HG03064 (cell line): ENCODE measurements around the gene LHPP.

Experiments
- ATAC-seq: cut with Tn5 transposase; IDR thresholded peaks from one replicate; pipeline ENCODE4 v1.9.1; 2021; ENCODE audit warnings: low read depth; ENCODE audit not compliant: unreplicated experiment

The LHPP gene

GRCh38 chr10:124615259-124615658 is 153.6 kb downstream of the LHPP start:
- no peak for ATAC-seq

DNA sequence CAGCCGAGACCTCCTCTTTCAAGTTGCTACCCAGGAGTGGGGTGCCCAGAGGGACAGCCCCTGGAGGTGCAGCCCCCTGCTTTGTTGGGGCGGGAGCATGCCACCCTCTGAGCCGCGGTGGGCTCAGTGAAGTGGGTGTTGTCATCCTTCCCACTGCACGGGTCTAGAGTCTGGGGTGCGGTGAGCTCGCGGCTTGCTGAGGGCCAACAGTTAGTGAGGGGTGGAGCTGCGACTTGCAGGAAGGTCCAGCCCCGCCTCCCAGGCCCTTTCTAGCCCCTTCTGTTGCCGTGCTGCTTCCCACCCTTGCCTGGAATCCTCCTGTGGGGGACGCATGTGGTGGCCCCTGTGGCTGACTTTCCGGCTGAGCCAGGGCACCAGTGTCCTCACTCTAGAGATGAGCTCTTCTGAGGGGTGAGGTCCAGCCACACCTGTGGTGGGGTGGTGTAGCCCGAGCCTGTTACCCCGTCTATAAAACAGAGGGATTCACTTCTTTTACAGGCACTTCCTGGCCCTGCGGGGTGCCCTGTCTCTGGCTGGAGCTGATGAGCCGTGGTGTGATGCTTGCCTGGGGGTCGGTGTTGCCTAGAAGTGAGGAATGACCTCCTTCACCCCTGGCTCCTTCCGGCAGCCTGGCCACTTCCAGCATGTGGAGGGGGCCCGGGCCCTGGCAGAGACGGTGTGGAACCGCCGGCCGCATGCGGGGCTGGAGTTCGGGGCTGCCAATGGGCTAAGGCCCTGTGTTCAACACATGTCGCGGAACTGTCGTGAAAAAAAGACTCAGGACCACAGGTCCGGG is 154.6 kb downstream of the LHPP start:
- no peak for ATAC-seq

DNA sequence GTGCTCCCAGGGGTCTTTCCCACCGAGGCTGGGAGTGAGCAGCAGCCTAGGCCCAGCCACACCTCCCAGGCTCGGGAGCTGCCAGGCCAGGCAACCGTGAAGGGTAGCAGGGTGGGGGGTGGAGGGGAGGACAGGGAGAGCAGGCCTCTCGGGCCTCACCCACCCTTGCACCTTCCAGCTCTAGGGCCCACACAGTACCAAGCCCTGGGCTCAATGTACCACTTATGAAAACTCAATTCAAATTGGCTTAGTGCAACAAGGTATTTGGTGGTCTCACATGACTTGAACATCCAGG is 155.2 kb downstream of the LHPP start:
- no peak for ATAC-seq

GRCh38 chr10:124618470-124619073 is 156.9 kb downstream of the LHPP start:
- no peak for ATAC-seq

DNA sequence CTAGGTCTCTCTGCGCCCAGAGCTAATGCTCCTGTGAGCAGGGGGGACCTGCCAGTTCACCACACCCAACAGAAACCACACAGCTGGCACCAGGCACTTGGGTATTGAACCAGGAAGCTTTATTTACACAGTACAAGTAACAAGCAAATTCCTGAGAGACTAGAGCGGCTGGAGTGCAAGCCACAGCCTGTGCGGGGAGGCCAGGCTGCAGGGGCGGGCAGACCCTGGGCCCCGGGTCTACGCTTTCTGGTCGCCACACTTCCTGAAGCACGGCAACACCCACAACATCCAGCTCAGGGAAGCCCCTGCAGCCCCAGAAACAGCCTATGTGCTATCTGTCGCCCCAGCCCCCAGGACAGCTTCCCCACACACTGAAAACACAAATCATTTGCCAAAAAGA is 157.6 kb downstream of the LHPP start:
- ATAC-seq, result no peak

DNA sequence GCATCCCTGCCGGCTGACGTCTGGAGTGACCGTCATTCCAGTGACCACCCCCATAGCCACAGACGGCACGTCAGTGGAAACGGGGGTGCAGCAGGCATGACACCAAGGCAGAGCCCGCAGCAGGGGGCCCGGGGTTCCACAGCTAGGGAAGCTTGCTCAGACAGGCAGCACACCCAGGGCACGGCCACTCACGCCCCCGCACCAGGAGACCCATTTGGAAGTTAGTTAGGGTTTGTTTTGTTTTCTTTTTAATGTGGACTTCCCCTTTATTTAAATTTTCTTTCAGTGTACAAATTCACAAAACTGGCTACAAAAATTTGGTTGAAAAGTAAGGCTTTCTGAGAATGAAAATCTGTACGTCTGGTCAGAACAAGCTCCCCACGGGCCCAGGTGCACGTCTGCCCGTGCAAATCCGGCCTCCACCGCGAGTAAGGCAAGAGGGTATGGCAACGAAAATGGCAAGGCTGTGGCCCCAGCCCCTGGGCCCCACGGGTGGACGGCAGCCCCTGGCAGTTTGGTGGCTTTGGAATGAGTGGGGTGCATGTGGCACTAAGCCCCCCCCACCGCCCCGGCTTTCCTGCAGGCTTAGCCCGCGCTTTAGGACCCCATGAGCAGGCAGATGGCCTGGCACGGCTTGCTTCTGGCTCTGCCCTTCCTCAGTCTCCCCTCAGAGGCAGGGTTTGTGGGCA is 158.3 kb downstream of the LHPP start:
- no peak for ATAC-seq

- ATAC-seq, result no peak
Measured at GRCh38 chr10:124621637-124622036, 160.0 kb downstream of the LHPP start.

DNA sequence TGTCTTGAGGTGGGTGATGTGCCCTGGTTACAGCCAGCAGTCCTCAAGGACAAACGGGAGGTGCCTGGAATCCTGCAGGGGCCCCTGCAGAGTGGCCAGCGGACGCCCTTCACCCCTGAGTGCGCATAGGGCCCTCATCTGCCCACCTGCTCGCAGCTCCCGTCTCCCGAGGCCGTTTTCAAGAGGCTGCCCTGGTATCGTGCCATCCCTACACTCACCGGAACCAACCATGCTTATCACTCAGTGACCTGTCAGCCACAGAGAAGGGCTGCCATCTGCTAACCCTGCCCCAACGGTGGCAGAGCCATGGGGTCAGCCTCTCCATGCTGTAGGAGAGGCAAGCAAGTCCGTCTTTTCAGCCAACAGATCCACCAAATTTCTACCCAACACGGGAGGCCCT is 160.5 kb downstream of the LHPP start:
- no peak for ATAC-seq

GRCh38 chr10:124622866-124623536 is 161.4 kb downstream of the LHPP start:
- no peak for ATAC-seq

- no peak for ATAC-seq
Measured at GRCh38 chr10:124624006-124624405, 162.4 kb downstream of the LHPP start.

DNA sequence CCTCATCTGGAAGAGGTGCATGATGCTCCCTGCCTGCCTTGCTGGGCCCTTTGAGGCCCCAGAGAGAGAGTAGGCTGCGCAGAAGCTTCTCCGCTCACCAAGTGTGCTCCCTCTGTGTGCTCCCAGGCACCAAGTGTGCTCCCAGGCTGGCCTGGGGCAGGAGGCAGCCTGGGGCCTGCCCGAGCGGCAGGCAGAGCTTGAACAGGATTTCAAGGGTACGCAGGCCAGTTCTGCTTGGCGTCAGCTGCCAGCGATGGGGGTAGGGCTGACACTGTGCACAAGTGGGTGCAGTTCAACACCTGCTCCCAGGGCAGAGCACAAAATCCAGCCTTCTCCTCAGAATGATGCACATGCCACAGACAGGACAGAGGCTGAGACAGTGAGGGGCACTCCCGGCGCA is 162.8 kb downstream of the LHPP start:
- no peak for ATAC-seq

- ATAC-seq, result no peak
Measured at GRCh38 chr10:124624895-124625294, 163.3 kb downstream of the LHPP start.

- ATAC-seq, result no peak
Measured at GRCh38 chr10:124625831-124626238, 164.2 kb downstream of the LHPP start.

GRCh38 chr10:124626759-124627380 is 165.2 kb downstream of the LHPP start:
- ATAC-seq, result peak; percentile 58

DNA sequence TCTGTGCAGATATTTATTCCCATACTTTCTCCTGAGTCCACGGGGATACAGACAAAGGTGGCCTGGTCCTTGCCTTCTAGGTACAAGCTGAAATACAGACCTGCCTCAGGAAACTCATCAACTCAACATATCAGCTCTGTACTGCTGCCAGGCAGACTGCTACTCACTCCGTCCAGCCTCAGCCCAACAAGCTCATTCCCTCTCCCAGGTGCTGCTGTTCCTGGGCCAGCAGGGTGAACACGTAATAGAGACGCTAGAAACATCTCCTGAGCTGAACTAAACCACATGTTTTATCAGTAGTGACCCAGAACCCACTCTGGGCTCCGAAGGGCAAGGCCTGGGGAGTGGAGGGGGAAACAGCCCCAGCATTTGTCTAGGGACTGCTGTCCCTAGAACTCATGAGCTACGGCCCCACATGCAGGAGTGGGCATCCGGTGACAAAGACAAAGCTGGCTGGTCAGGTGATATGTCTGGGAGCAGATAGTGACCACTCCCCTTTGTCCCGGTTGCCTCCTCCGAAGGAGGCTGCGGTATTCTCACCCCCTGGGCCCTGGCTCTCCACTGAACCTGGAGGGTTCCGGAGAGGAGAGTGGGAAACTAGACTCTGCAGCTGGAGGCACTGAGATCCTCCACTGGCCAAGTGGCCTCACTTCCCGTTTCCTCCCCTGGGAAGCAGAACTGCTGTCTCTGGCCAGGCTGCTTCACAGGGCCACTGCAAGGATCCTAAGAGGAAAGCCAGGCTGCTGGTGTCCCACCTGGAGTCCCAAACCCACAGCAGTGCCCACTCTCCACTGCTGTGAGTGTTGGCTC is 166.4 kb downstream of the LHPP start:
- no peak for ATAC-seq

GRCh38 chr10:124628676-124629021 is 167.0 kb downstream of the LHPP start:
- no peak for ATAC-seq

GRCh38 chr10:124629415-124629814 is 167.8 kb downstream of the LHPP start:
- ATAC-seq, result no peak

GRCh38 chr10:124629842-124630241 is 168.2 kb downstream of the LHPP start:
- ATAC-seq, result no peak

GRCh38 chr10:124630551-124630950 is 168.9 kb downstream of the LHPP start:
- ATAC-seq, result no peak

GRCh38 chr10:124632064-124632531 is 170.5 kb downstream of the LHPP start:
- ATAC-seq, result no peak
